Measurements from ENCODE around the gene RASGEF1C.

RASGEF1C gene

GRCh38 chr5:180168758-180169157 lies 40.3 kb downstream of the RASGEF1C start:
- Histone ChIP-seq H3K36me3 (ENCODE audit: insufficient read depth, low read length) (no peaks in the 10 kb centered on the region), H3F3A (ENCODE audit: low read depth) (no peaks in the 10 kb centered on the region), H3K4me2 (ENCODE audit: low read depth, low read length, poor library complexity, severe bottlenecking) (no peak overlapping the region), H3K9ac (ENCODE audit: low read depth, low read length, poor library complexity, severe bottlenecking) (no peak overlapping the region), H3K4me3 (ENCODE audit: low read length, poor library complexity, severe bottlenecking) (no peak overlapping the region), H4K20me1 (ENCODE audit: insufficient read depth, low read length, poor library complexity, severe bottlenecking) (no peaks in the 10 kb centered on the region), H3K27me3 (ENCODE audit: insufficient read depth, low read length, poor library complexity, severe bottlenecking) (no peaks in the 10 kb centered on the region), H3K79me2 (ENCODE audit: insufficient read depth, low read length) (no peaks in the 10 kb centered on the region), H2AFZ (ENCODE audit: low read length) (no peak overlapping the region), H3K9me2 (replicated peaks; ENCODE audit: low read depth, low read length) (no peaks in the 10 kb centered on the region), H3K9me3 (ENCODE audit: insufficient read depth, low read depth, low read length) (no peaks in the 10 kb centered on the region), H3K4me1 (ENCODE audit: insufficient read depth, low read length, poor library complexity, severe bottlenecking) (no peaks in the 10 kb centered on the region)
- TF ChIP-seq CTCF (conservative IDR thresholded peaks at IDR 0.05; ENCODE audit: low read length) (no peak), EZH2phosphoT487 (IDR thresholded peaks at IDR 0.05; ENCODE audit: borderline replicate concordance) (no peak)

- H3K4me3 ChIP-seq (ENCODE audit: low read length, poor library complexity, severe bottlenecking), result no peak overlapping the region
- TF ChIP-seq EZH2phosphoT487 (IDR thresholded peaks at IDR 0.05; ENCODE audit: borderline replicate concordance), result no peak
- TF ChIP-seq CTCF (conservative IDR thresholded peaks at IDR 0.05; ENCODE audit: low read length), result no peak
- no peaks in the 10 kb centered on the region for H3F3A ChIP-seq (ENCODE audit: low read depth)
- no peak overlapping the region for H3K4me2 ChIP-seq (ENCODE audit: low read depth, low read length, poor library complexity, severe bottlenecking)
- no peaks in the 10 kb centered on the region for H3K27me3 ChIP-seq (ENCODE audit: insufficient read depth, low read length, poor library complexity, severe bottlenecking)
- no peaks in the 10 kb centered on the region for H3K9me2 ChIP-seq (replicated peaks; ENCODE audit: low read depth, low read length)
- H3K36me3 ChIP-seq (ENCODE audit: insufficient read depth, low read length), result no peaks in the 10 kb centered on the region
- H4K20me1 ChIP-seq (ENCODE audit: insufficient read depth, low read length, poor library complexity, severe bottlenecking), result no peaks in the 10 kb centered on the region
- no peaks in the 10 kb centered on the region for H3K4me1 ChIP-seq (ENCODE audit: insufficient read depth, low read length, poor library complexity, severe bottlenecking)
- H3K9ac ChIP-seq (ENCODE audit: low read depth, low read length, poor library complexity, severe bottlenecking), result no peak overlapping the region
- no peaks in the 10 kb centered on the region for H3K9me3 ChIP-seq (ENCODE audit: insufficient read depth, low read depth, low read length)
- H2AFZ ChIP-seq (ENCODE audit: low read length), result no peak overlapping the region
- no peaks in the 10 kb centered on the region for H3K79me2 ChIP-seq (ENCODE audit: insufficient read depth, low read length)
Measured at GRCh38 chr5:180166176-180166575, 42.8 kb downstream of the RASGEF1C start.

DNA sequence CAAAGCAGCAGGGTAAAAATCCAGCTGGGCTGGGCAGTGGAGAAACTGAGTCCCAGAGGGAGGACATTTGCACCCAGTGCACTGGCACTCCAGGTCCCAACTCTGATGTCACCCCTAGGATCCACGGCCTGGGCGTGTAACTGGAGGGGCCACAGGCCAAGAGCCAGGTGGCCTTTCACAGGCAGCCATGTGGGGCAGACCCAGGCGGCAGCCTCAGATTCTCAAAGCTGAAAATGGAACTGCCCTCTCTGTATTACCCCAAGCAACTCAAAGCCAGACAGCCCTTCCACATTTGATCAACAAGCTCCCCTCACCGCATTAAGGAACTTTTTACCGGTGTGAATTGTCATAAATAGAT lies 46.7 kb downstream of the RASGEF1C start:
- H4K20me1 ChIP-seq (ENCODE audit: insufficient read depth, low read length, poor library complexity, severe bottlenecking), result no peaks in the 10 kb centered on the region
- H3K9me3 ChIP-seq (ENCODE audit: insufficient read depth, low read depth, low read length), result no peaks in the 10 kb centered on the region
- H3K79me2 ChIP-seq (ENCODE audit: insufficient read depth, low read length), result no peaks in the 10 kb centered on the region
- no peak overlapping the region for H3K4me2 ChIP-seq (ENCODE audit: low read depth, low read length, poor library complexity, severe bottlenecking)
- H3K4me3 ChIP-seq (ENCODE audit: low read length, poor library complexity, severe bottlenecking), result no peak overlapping the region
- H3K9ac ChIP-seq (ENCODE audit: low read depth, low read length, poor library complexity, severe bottlenecking), result no peak overlapping the region
- H2AFZ ChIP-seq (ENCODE audit: low read length), result no peak overlapping the region
- no peaks in the 10 kb centered on the region for H3K4me1 ChIP-seq (ENCODE audit: insufficient read depth, low read length, poor library complexity, severe bottlenecking)
- no peak for TF ChIP-seq CTCF (conservative IDR thresholded peaks at IDR 0.05; ENCODE audit: low read length)
- TF ChIP-seq EZH2phosphoT487 (IDR thresholded peaks at IDR 0.05; ENCODE audit: borderline replicate concordance), result no peak
- no peaks in the 10 kb centered on the region for H3K36me3 ChIP-seq (ENCODE audit: insufficient read depth, low read length)
- H3K27me3 ChIP-seq (ENCODE audit: insufficient read depth, low read length, poor library complexity, severe bottlenecking), result no peaks in the 10 kb centered on the region
- no peaks in the 10 kb centered on the region for H3K9me2 ChIP-seq (replicated peaks; ENCODE audit: low read depth, low read length)
- no peaks in the 10 kb centered on the region for H3F3A ChIP-seq (ENCODE audit: low read depth)
